ENCODE measurements around the gene DAZL.

- no peak for TF ChIP-seq EZH2 (IDR thresholded peaks at IDR 0.05; ENCODE audit: low read length, unreplicated experiment)
- TF ChIP-seq CTCF (conservative IDR thresholded peaks at IDR 0.05; ENCODE audit: low read depth, low read length), result peak; percentile 34; the same call in 1 of the 2 replicates
These were observed 18.1 kb downstream of the DAZL start for GRCh38 chr3:16587047-16587680.
